22Rv1 (cell line): Measurements from ENCODE around the gene ATP11B.

ENCODE experiments used
- ZFX ChIP-seq: fragments of 450-650 bp; IDR thresholded peaks from 2 replicates; pipeline ENCODE4 v1.6.1; 2017; ENCODE audit warnings: antibody characterized with exemption, borderline replicate concordance
- TF ChIP-seq, protein P1 (sequence below): fragments of 450-650 bp; IDR thresholded peaks from 2 replicates; pipeline ENCODE4 v1.5.1; 2017; ENCODE audit warnings: mild to moderate bottlenecking

GRCh38 chr3:182861348-182861747 lies 68.0 kb downstream of the ATP11B start:
- TF ChIP-seq, protein P1, sequence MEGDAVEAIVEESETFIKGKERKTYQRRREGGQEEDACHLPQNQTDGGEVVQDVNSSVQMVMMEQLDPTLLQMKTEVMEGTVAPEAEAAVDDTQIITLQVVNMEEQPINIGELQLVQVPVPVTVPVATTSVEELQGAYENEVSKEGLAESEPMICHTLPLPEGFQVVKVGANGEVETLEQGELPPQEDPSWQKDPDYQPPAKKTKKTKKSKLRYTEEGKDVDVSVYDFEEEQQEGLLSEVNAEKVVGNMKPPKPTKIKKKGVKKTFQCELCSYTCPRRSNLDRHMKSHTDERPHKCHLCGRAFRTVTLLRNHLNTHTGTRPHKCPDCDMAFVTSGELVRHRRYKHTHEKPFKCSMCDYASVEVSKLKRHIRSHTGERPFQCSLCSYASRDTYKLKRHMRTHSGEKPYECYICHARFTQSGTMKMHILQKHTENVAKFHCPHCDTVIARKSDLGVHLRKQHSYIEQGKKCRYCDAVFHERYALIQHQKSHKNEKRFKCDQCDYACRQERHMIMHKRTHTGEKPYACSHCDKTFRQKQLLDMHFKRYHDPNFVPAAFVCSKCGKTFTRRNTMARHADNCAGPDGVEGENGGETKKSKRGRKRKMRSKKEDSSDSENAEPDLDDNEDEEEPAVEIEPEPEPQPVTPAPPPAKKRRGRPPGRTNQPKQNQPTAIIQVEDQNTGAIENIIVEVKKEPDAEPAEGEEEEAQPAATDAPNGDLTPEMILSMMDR: no peak
- no peak for TF ChIP-seq ZFX
